Measurements from ENCODE around the gene CRLF2.

The CRLF2 gene

GRCh38 chrX:1144293-1144692, 68.2 kb downstream of the CRLF2 start:
- TF ChIP-seq NFIC (IDR thresholded peaks at IDR 0.05): no peak
- TF ChIP-seq EGR1 (IDR thresholded peaks at IDR 0.05): no peak
- TF ChIP-seq TCF12 (IDR thresholded peaks at IDR 0.05; ENCODE audit: low read depth): no peak
- no peak for TF ChIP-seq EP300 (IDR thresholded peaks at IDR 0.05; ENCODE audit: borderline replicate concordance)
- TF ChIP-seq, protein P1, sequence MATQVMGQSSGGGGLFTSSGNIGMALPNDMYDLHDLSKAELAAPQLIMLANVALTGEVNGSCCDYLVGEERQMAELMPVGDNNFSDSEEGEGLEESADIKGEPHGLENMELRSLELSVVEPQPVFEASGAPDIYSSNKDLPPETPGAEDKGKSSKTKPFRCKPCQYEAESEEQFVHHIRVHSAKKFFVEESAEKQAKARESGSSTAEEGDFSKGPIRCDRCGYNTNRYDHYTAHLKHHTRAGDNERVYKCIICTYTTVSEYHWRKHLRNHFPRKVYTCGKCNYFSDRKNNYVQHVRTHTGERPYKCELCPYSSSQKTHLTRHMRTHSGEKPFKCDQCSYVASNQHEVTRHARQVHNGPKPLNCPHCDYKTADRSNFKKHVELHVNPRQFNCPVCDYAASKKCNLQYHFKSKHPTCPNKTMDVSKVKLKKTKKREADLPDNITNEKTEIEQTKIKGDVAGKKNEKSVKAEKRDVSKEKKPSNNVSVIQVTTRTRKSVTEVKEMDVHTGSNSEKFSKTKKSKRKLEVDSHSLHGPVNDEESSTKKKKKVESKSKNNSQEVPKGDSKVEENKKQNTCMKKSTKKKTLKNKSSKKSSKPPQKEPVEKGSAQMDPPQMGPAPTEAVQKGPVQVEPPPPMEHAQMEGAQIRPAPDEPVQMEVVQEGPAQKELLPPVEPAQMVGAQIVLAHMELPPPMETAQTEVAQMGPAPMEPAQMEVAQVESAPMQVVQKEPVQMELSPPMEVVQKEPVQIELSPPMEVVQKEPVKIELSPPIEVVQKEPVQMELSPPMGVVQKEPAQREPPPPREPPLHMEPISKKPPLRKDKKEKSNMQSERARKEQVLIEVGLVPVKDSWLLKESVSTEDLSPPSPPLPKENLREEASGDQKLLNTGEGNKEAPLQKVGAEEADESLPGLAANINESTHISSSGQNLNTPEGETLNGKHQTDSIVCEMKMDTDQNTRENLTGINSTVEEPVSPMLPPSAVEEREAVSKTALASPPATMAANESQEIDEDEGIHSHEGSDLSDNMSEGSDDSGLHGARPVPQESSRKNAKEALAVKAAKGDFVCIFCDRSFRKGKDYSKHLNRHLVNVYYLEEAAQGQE (IDR thresholded peaks at IDR 0.05; ENCODE audit: low read depth): no peak
- no peak for TF ChIP-seq CEBPB (IDR thresholded peaks at IDR 0.05)
